Skeletal muscle tissue (tissue), 4 donors: Measurements from ENCODE around the gene ZFPL1. TPM values are rescaled to one million over a fixed set of nuclear protein-coding genes. Genes with fewer than 3 reads are reported as not detected.

Source experiments
- H3K27ac ChIP-seq: one replicate; pipeline ENCODE4 v1.7.0; 2013; ENCODE audit warnings: mild to moderate bottlenecking, low read depth, low read length, inconsistent platforms
- H3K27me3 ChIP-seq, 3 donors: one replicate each; pipeline ENCODE4 v1.7.0; 2013; ENCODE audit warnings: low read length in 3 of 3; ENCODE audit not compliant: control insufficient read depth in 3 of 3, insufficient read depth in 3 of 3
- H3K36me3 ChIP-seq, 3 donors: one replicate each; pipeline ENCODE4 v1.7.0; 2013; ENCODE audit warnings: low read length in 3 of 3; ENCODE audit not compliant: control insufficient read depth in 3 of 3, insufficient read depth in 3 of 3
- H3K4me1 ChIP-seq, 3 donors: one replicate each; pipeline ENCODE4 v1.7.0; 2013; ENCODE audit warnings: low read length in 3 of 3, mild to moderate bottlenecking in 3 of 3; ENCODE audit not compliant: control insufficient read depth in 3 of 3, insufficient read depth in 3 of 3
- H3K4me3 ChIP-seq, 3 donors: one replicate each; pipeline ENCODE4 v1.7.0; 2013; ENCODE audit warnings: low read length in 3 of 3
- H3K9ac ChIP-seq, 3 donors: one replicate each; pipeline ENCODE4 v1.7.0; 2013; ENCODE audit warnings: low read length in 3 of 3, mild to moderate bottlenecking in 3 of 3, moderate library complexity in 2 of 3, low read depth in 1 of 3
- H3K9me3 ChIP-seq, 3 donors: one replicate each; pipeline ENCODE4 v1.7.0; 2013; ENCODE audit warnings: low read length in 3 of 3; ENCODE audit not compliant: control insufficient read depth in 3 of 3
- total RNA-seq: library from RNA; depleted of rRNA; stranded (reverse); fragments of >200 nt; gene quantifications from one replicate; pipeline ENCODE4 v1.2.3, GENCODE V29; 2014
- donor health status: Osteomylitis.

ZFPL1 gene
- total RNA-seq, 1 donor from 2014 or later: 22.4 TPM

DNA sequence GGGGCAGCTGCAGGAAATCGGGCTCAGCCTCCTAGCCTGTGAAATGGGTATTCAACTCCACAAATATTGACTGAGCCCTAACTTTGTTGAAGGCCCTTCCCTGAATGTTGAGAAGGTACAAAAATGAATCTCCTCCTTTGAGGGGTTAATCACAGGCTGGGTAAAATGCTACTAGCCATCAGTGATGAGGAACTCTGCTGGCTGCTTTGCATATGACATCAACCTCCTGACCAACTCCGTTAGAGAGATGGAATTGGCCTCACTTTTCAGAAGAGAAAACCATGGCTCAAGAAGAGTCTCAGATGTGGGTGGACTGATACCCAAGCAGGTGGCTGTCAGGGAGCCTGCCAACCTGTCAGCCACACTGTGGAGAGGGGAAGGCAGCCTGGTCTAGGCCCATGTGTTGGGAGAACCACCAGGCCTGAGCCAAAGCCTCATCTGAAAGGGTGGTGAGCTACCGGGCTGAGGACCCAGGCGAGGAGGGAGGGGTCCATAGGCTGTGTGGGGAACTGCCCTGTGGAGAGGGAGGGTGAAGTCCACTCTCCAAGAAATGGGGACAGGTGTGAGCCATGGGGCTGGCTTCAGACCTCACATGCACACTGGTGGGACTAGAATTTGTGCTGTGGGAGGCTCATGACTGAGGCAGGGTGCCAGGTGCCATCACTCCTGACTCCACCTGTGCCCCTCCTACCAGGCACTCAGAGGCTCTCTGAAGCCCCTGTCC, 12.0 kb upstream of the ZFPL1 start:
- Histone ChIP-seq H3K4me3 (no peak overlapping the region), H3K9ac (no peak overlapping the region), H3K27ac (no peak overlapping the region), H3K36me3 (no peaks in the 10 kb centered on the region), H3K27me3 (no peaks in the 10 kb centered on the region), H3K9me3 (no peaks in the 10 kb centered on the region), H3K4me1 (no peaks in the 10 kb centered on the region)

DNA sequence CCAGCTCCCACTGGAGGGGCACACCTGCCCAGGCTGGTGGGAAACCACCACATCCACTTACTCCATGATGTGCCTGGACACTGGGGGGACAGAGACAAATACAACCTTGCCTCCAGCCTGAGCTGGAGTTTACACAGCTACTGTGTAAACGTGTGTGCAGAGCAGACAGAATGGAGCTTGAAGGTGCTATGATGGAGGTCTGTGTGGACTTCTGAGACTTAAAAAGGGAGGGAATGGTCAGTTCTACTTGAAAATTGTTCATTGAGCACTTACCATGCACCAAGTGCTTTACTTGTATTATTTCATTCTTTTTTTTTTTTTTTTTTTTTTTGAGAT, 11.4 kb upstream of the ZFPL1 start:
- Histone ChIP-seq H3K27ac (no peak overlapping the region), H3K9me3 (no peaks in the 10 kb centered on the region), H3K27me3 (no peaks in the 10 kb centered on the region), H3K4me3 (no peak overlapping the region), H3K9ac (no peak overlapping the region), H3K36me3 (no peaks in the 10 kb centered on the region), H3K4me1 (no peaks in the 10 kb centered on the region)

- Histone ChIP-seq H3K4me3 (no peak overlapping the region), H3K27me3 (no peaks in the 10 kb centered on the region), H3K9ac (no peak overlapping the region), H3K4me1 (no peaks in the 10 kb centered on the region), H3K36me3 (no peaks in the 10 kb centered on the region), H3K9me3 (no peaks in the 10 kb centered on the region), H3K27ac (no peak overlapping the region)
Measured at GRCh38 chr11:65077451-65077850, 6.6 kb upstream of the ZFPL1 start.

- Histone ChIP-seq H3K9ac (no peak overlapping the region), H3K4me1 (peaks cover under 1 to 2% (median under 1%) of the 10 kb centered on the region in 3 donors), H3K36me3 (no peaks in the 10 kb centered on the region), H3K27me3 (no peaks in the 10 kb centered on the region), H3K27ac (no peak overlapping the region), H3K9me3 (no peaks in the 10 kb centered on the region), H3K4me3 (no peak overlapping the region)
Measured at GRCh38 chr11:65078151-65078550, 5.9 kb upstream of the ZFPL1 start.

GRCh38 chr11:65078786-65079342, 5.2 kb upstream of the ZFPL1 start:
- H3K4me3 ChIP-seq: no peak overlapping the region
- no peaks in the 10 kb centered on the region for H3K36me3 ChIP-seq
- no peak overlapping the region for H3K9ac ChIP-seq
- no peak overlapping the region for H3K27ac ChIP-seq
- H3K4me1 ChIP-seq: peaks cover 7 to 8% (median 8%) of the 10 kb centered on the region in 3 donors
- H3K27me3 ChIP-seq: no peaks in the 10 kb centered on the region
- H3K9me3 ChIP-seq: no peaks in the 10 kb centered on the region

DNA sequence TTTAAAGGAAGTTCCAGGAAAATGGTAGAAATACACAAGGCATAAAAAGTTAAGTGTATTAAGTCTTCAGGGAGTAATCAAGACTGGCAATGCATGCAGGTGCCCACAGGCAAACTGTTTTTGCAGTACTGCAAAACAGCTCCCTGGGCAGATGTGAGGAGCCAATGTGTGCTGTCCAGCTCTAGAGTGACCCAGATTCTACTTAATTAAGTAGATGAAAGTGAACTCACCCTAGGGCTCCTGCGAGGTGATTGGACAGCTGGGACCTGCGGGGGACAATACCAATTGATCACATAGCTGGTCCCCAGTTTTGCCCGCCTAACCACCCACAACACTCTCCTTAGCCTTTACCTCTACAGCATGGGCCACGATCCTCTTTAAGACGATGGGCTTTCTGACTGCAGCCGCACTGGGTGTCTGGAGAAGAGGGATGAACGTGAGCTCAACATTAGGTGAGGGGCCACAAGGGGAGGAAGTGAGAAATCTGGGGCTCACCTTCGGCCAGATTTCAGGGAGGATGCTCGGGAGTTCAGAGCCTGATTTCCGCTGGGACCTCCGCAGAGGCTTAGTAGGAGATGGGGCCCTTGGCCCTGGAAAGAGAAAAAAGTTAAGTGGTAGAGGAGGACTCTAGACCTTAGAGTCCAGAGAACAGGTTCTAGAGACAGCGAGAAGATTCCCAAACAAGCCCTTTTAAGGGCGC, 738 bp upstream of the ZFPL1 start:
- peak overlapping the region; percentile 77 to 92 (median 92) for H3K4me3 ChIP-seq
- peak overlapping the region; percentile 74 to 86 (median 86) for H3K9ac ChIP-seq
- H3K27ac ChIP-seq: peak overlapping the region; percentile 86
- H3K4me1 ChIP-seq: peaks cover 20 to 23% (median 21%) of the 10 kb centered on the region in 3 donors
- H3K9me3 ChIP-seq: no peaks in the 10 kb centered on the region
- H3K27me3 ChIP-seq: no peaks in the 10 kb centered on the region
- peaks cover 25 to 28% (median 26%) of the 10 kb centered on the region in 3 donors for H3K36me3 ChIP-seq

- no peaks in the 10 kb centered on the region for H3K27me3 ChIP-seq
- H3K9ac ChIP-seq: peak overlapping the region; percentile 74 to 86 (median 86)
- H3K4me1 ChIP-seq: peaks cover 20 to 23% (median 21%) of the 10 kb centered on the region in 3 donors
- H3K27ac ChIP-seq: peak overlapping the region; percentile 86
- peaks cover 31 to 37% (median 32%) of the 10 kb centered on the region in 3 donors for H3K36me3 ChIP-seq
- no peaks in the 10 kb centered on the region for H3K9me3 ChIP-seq
- H3K4me3 ChIP-seq: peak overlapping the region; percentile 92
Measured at GRCh38 chr11:65084598-65085375, 765 bp downstream of the ZFPL1 start.

DNA sequence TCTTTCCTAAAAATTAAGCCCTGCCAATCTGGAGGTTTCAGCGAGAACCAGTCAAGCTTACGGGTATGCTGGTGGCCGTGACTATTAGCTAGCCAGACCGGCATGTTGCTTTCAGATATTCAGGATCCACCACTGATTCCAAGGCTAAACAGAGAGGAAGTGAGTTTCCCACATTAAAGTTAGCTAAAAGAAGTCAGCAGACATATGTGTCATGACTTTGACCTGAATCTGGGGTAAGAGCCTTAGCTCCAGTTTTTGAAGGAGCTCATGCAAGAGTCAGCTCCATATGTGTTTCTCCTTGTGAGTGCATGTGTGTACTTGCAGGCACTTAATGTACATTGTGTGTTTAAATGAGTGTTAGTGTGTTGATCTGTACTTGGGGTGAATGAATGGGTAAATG, 1.4 kb downstream of the ZFPL1 start:
- H3K9ac ChIP-seq: peak overlapping the region in 1 of 3 donors; percentile 14
- peaks cover 31 to 37% (median 32%) of the 10 kb centered on the region in 3 donors for H3K36me3 ChIP-seq
- no peak overlapping the region for H3K4me3 ChIP-seq
- H3K4me1 ChIP-seq: peaks cover 20 to 23% (median 21%) of the 10 kb centered on the region in 3 donors
- no peaks in the 10 kb centered on the region for H3K9me3 ChIP-seq
- no peak overlapping the region for H3K27ac ChIP-seq
- no peaks in the 10 kb centered on the region for H3K27me3 ChIP-seq

DNA sequence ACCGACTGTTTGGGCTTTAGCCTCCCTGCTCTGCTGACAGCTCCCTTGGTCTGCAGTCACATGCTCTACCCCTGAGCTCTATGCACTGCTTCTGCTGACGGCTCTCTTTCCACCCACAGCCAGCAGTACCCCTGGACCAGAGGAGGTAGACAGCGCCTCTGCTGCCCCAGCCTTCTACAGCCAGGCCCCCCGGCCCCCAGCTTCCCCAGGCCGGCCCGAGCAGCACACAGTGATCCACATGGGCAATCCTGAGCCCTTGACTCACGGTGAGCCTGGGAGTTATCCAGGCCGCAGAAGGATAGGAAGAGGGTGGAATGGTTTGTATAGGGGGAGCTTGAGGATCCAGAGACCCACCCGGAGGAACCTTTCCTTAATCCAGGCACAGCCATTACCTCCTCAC, 2.8 kb downstream of the ZFPL1 start:
- Histone ChIP-seq H3K36me3 (peaks cover 31 to 37% (median 32%) of the 10 kb centered on the region in 3 donors), H3K4me1 (peaks cover 20 to 23% (median 21%) of the 10 kb centered on the region in 3 donors), H3K27ac (no peak overlapping the region)

More for the DNA sequence above, 2.8 kb downstream of the ZFPL1 start:
- Histone ChIP-seq H3K9me3 (no peaks in the 10 kb centered on the region), H3K27me3 (no peaks in the 10 kb centered on the region), H3K9ac (no peak overlapping the region), H3K4me3 (no peak overlapping the region)
